K562 (cell line): ENCODE results near the gene TMEM69. TPM values are rescaled to one million over a fixed set of nuclear protein-coding genes. Genes with fewer than 3 reads are reported as not detected.

Experiments used
- CHD1 ChIP-seq: fragments of 200-600 bp; sonication (generic); IDR thresholded peaks from one replicate; pipeline ENCODE4 v1.6.1; 2012; ENCODE audit warnings: mild to moderate bottlenecking, moderate library complexity, low read length, inconsistent platforms
- CREB5 ChIP-seq: fragments of 250-450 bp; sonication (Bioruptor Pico); IDR thresholded peaks from 2 replicates; pipeline ENCODE4 v1.5.0; 2020; ENCODE audit warnings: mild to moderate bottlenecking
- CTCFL ChIP-seq: IDR thresholded peaks from 2 replicates; pipeline ENCODE4 v1.6.1; 2011; ENCODE audit warnings: borderline replicate concordance, low read depth, mild to moderate bottlenecking, moderate library complexity, low read length; ENCODE audit not compliant: insufficient read depth, poor library complexity, severe bottlenecking
- EP300 ChIP-seq: IDR thresholded peaks from 2 replicates; pipeline ENCODE4 v1.6.1; 2012; ENCODE audit warnings: low read length, improper control_type of control experiment
- HNRNPL ChIP-seq: fragments of 200-400 bp; formaldehyde crosslinking; IDR thresholded peaks from 2 replicates; pipeline ENCODE4 v1.6.1; 2017; ENCODE audit warnings: low read depth, mild to moderate bottlenecking, low read length
- ID3 ChIP-seq, 2 experiments: fragments of 250-450 bp in 1 of 2; fragments of 450-650 bp in 1 of 2; sonication (Bioruptor Pico) in 1 of 2; IDR thresholded peaks; 2 replicates each; pipeline versions ENCODE4 v1.6.1 to v1.8.0; 2016 to 2021; ENCODE audit warnings: mild to moderate bottlenecking in 2 of 2, moderate library complexity in 2 of 2, missing compliant biosample characterization in 1 of 2, missing genetic modification characterization in 1 of 2
- IRF2 ChIP-seq: sonication (generic); formaldehyde crosslinking; IDR thresholded peaks from 2 replicates; pipeline ENCODE4 v1.8.1; 2022; ENCODE audit warnings: mild to moderate bottlenecking, missing genetic modification reagents
- MCM5 ChIP-seq: fragments of 450-650 bp; IDR thresholded peaks from 2 replicates; pipeline ENCODE4 v1.6.1; 2016; ENCODE audit warnings: low read depth
- MLX ChIP-seq, 2 experiments: fragments of 450-650 bp in 1 of 2; sonication (generic) in 1 of 2; formaldehyde crosslinking; conservative IDR thresholded peaks; 2 replicates each; pipeline versions ENCODE4 v1.4.0 to v1.8.1; 2020 to 2022; ENCODE audit warnings: mild to moderate bottlenecking in 1 of 2, missing genetic modification reagents in 1 of 2
- NR0B1 ChIP-seq: fragments of 450-650 bp; IDR thresholded peaks from one replicate; pipeline ENCODE4 v1.6.1; 2018; ENCODE audit warnings: mild to moderate bottlenecking, moderate library complexity; ENCODE audit not compliant: partially characterized antibody
- NRF1 ChIP-seq, 2 experiments: fragments of 450-650 bp; IDR thresholded peaks in 1 of 2; conservative IDR thresholded peaks in 1 of 2; 2 replicates each; pipeline ENCODE4 v1.6.1; 2014; ENCODE audit warnings: mild to moderate bottlenecking in 2 of 2
- POU5F1 ChIP-seq: fragments of 150-350 bp; IDR thresholded peaks from 2 replicates; pipeline ENCODE4 v1.6.1; 2014; ENCODE audit warnings: borderline replicate concordance, low read length, low read depth, mild to moderate bottlenecking; ENCODE audit not compliant: partially characterized antibody
- PTRF ChIP-seq: fragments of 450-650 bp; IDR thresholded peaks from 2 replicates; pipeline ENCODE4 v1.6.1; 2016; ENCODE audit warnings: mild to moderate bottlenecking, missing genetic modification characterization, missing compliant biosample characterization
- RUNX1 ChIP-seq: sonication (generic); IDR thresholded peaks from 2 replicates; pipeline ENCODE4 v1.6.1; 2016; ENCODE audit warnings: antibody characterized with exemption, low read depth
- SRSF3 ChIP-seq: fragments of 200-400 bp; formaldehyde crosslinking; IDR thresholded peaks from 2 replicates; pipeline ENCODE4 v1.6.1; 2016; ENCODE audit warnings: mild to moderate bottlenecking, low read length, moderate library complexity; ENCODE audit not compliant: insufficient read depth
- TAF15 ChIP-seq: fragments of 200-400 bp; formaldehyde crosslinking; IDR thresholded peaks from 2 replicates; pipeline ENCODE4 v1.6.1; 2017; ENCODE audit warnings: mild to moderate bottlenecking, low read depth, low read length, moderate library complexity
- TAF7 ChIP-seq: fragments of 450-650 bp; IDR thresholded peaks from 2 replicates; pipeline ENCODE4 v1.6.1; 2016; ENCODE audit warnings: missing genetic modification characterization, missing compliant biosample characterization
- YBX1 ChIP-seq: fragments of 450-650 bp; IDR thresholded peaks from 2 replicates; pipeline ENCODE4 v1.7.1; 2016; ENCODE audit warnings: mild to moderate bottlenecking
- ZBED1 ChIP-seq: IDR thresholded peaks from 2 replicates; pipeline ENCODE4 v1.6.1; 2014
- ZNF133 ChIP-seq: fragments of 250-450 bp; sonication (Bioruptor Pico); IDR thresholded peaks from 2 replicates; pipeline ENCODE4 v1.4.0; 2020; ENCODE audit warnings: mild to moderate bottlenecking
- ZNF174 ChIP-seq: fragments of 250-450 bp; sonication (Bioruptor Pico); IDR thresholded peaks from 2 replicates; pipeline ENCODE4 v1.4.0; 2020; ENCODE audit warnings: mild to moderate bottlenecking
- polyA plus RNA-seq, 8 experiments: library from polyadenylated mRNA; depleted of rRNA in 4 of 8; stranded (reverse) in 5 of 8; unstranded in 3 of 8; fragments of >200 nt; fragmentation: Nextera tagmentation in 2 of 8; fragmentation: Illumina TruSeq in 1 of 8; extraction: Ambion mirVana in 2 of 8; extraction: Trizol in 1 of 8; gene quantifications; 2 replicates each; pipeline versions ENCODE4 v1.2.1 to v1.2.3, GENCODE V29; 2011 to 2014; ENCODE audit warnings: inconsistent platforms in 1 of 8, missing spikeins in 1 of 8
- total RNA-seq, 7 experiments: library from RNA; depleted of rRNA in 6 of 7; stranded (reverse); fragments of >200 nt in 6 of 7; fragmentation: Illumina TruSeq in 2 of 7; extraction: Trizol in 2 of 7; gene quantifications; 2 replicates each; pipeline versions ENCODE4 v1.2.1 to v1.2.3, GENCODE V29; 2011 to 2021; ENCODE audit warnings: low replicate concordance in 1 of 7

TMEM69 gene
- total and polyA plus RNA-seq, 9 of the 15 experiments (the other 6 are each of a cell fraction or from before 2014, with no cell fraction given) = 47.3 to 248 (median 103) TPM

- TF ChIP-seq YBX1 (no peak), IRF2 (CRISPR knock-in tag) (no peak), SRSF3 (no peak), EP300 (peak; percentile 68; the same call in 1 of the 2 replicates), CREB5 (no peak; the same call in 1 of the 2 replicates), ID3 (CRISPR knock-in tag; IDR thresholded peaks at IDR 0.05) (no peak), ID3 (tag; IDR thresholded peaks at IDR 0.05) (peak; percentile 35), NR0B1 (no peak), RUNX1 (0 out of 2 replicates have a peak, but pooled peaks have one; percentile 38), NRF1 (conservative IDR thresholded peaks at IDR 0.05 in 1 of 2, IDR thresholded peaks at IDR 0.05 in 1 of 2) (peak in 1 of 2 experiments; percentile 30; a peak in 2 of 4 replicates), ZBED1 (0 out of 2 replicates have a peak, but pooled peaks have one; percentile 42), CHD1 (no peak), ZNF133 (CRISPR knock-in tag) (no peak), HNRNPL (no peak), MCM5 (no peak), POU5F1 (no peak), CTCFL (no peak), TAF15 (no peak), PTRF (tag) (no peak), TAF7 (tag) (peak; percentile 98), ZNF174 (CRISPR knock-in tag) (0 out of 2 replicates have a peak, but pooled peaks have one; percentile 42), MLX (CRISPR knock-in tag; conservative IDR thresholded peaks at IDR 0.05) (no peak)
These were observed at the start of gene TMEM69 (continued) for GRCh38 chr1:45687754-45688740.
